GM18858 (cell line): ENCODE data around the gene UBR3.
"Not testable (repeated sequence)": the region's sequence is repeated elsewhere in the genome, so short reads cannot be mapped to it uniquely, and the experiment has no call there.

Source experiments
- ATAC-seq: cut with Tn5 transposase; IDR thresholded peaks from one replicate; pipeline ENCODE4 v1.9.1; 2021; ENCODE audit not compliant: unreplicated experiment

The UBR3 gene

DNA sequence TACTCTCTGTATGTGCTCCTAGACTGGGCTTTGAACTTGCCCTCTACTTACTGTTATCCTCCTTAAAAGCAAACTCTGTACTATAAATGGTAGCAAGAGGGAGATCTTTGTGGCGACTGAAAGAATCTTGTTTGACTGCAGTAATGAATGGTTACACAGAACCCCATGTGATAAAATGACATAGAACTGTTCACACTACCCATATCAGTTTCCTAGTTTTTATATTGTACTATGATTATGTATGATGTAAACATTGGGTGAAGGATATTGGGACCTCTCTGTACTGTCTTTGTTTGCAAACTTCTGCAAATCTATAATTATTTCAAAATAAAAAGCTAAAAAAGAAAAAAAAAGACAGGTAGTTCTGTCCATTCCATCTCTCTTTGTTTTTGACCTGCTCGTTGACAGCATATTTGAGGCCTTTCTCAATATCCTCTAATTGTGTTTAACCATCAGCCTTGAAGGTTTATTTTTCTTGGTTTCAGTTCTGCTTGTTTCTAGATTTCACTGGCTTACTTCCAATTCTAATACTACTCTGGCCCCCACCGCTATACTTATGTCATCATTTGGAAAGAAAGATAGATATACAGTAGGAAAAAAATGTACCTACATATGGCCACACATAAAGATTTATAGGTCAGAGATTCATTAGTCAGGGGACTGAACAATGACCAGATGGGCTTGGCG, 271.5 kb downstream of the UBR3 start:
- ATAC-seq = no peak

DNA sequence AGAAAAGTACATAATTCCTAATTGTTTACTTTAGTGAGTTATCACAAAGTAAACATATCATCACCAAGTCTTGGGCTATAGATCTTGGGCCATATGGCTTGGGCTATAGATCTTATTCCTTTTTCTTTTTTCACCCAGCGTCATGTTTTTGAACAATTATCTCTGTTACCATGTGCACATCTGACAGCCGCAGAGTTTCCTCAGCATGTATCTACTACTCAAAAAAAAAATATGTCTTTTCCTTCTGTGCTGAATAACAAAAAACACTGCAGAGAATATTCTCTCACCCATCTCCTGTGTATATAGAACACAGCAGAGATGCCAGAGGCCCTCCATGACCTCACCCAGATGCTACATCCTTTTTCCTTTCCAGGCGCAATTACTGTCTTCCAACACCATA, 274.5 kb downstream of the UBR3 start:
- no peak for ATAC-seq

DNA sequence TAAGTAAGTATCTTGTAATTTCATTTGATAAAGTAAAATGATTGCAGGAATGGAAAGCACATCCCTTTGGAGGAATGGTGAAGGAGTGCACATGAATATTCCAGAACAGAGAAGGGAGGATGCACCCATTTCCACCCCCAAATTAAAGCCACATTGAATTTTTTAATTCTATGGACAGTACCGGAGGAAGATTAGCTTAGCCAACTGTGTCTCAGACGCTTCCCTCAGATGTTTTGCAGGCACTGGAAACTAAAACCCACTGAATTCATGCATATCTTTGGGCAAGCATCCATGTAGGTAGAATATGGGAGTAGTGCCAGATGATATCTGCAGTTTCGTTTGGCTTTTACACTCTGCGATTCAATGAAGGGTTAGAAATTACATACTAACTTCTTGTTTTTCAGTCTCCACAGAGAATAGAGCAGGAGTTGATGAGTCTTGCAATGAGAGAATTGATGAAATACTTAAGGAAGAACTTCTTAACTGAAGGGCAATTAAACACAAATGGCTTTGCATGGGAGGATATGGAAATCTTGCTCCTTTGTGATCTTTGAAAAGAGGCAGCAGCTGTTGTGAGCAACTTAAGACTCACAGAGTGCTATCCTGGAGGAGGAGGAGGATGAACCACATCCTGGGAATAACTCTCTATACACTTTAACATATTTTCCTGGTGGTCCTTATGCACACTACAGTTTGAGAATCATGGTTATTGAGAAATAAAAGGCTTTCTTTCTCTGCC, 279.0 kb downstream of the UBR3 start:
- ATAC-seq = no peak

DNA sequence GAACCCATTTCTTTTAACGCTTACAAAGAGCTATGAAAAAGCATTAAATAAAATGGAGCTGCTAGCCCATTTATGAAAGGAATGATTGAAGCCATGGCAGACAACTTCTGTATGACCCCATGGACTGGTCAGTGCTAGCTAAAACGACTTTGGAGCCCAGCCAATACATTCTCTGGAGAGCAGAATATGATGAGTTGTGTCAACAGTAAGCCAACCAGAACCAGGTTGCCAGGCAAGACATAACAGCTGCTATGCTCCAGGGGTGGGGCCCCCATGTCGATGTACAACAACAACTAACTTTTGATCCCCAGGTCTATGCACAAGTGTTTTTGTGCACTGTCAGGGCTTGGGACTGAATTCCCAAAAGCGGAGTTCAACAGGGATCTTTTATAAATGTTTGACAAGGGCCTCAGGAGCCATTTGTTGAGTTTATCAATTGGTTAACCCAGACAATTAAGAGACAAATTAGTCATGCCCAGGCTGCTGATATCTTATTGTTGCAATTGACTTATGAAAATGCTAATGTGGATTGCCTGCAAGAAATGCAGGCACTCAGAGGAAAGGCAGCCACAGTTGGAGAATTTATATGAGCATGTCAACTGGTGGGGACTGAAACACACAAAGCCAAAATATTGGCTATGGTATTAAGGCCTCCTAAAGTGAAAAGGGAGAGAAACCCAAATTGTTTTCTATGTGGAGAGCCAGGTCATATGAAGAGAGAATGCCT, 286.1 kb downstream of the UBR3 start:
- ATAC-seq = no peak

DNA sequence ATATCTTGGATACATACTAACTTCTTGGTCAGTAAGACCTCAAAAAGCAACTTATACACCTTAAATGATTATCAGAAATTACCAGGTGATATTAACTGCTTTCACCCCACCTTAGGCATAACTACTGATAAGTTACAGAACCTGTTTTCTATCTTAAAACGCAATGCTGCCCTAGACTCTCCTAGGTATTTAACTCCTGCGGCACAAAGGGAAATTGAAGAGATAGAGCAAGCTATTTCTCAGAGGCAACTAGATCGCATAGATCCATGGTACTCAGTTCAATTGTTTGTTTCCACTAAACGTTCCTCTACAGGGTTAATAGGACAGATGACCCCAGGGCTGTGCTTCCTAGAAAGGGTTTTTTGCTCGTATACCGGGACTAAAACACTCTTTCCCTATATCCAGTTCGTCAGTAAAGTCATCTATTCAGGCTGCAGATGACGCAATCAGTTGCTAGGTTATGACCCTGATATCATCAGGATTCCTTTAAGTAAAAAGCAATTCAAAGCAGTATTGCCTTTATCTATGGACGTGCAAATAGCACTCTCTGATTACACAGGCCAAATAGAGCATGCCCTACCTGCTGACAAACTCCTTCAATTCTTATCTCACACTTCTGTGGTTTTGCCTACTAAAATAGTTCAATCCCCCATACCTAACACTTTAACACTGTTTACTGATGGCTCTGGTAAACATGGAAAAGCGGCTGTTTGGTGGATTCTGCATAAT, 288.4 kb downstream of the UBR3 start:
- ATAC-seq = no peak

DNA sequence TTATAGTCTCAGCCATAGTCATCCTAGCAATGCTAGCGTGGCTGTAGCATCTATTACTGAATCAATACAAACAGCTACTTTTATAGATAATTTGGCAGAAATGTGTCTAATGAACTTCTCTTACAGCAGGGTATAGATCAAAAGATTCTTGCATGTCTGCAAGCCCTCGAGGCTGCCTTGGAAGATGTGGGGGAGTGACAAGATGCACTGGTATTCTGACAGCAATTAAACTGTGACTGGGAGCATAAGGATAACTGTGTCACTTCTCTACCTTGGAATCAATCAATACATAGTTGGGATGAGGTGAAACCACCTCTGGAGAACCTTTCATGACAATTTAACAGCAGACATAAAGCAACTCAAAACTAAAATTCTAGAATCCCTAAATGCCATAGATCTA, 291.4 kb downstream of the UBR3 start:
- no peak for ATAC-seq

DNA sequence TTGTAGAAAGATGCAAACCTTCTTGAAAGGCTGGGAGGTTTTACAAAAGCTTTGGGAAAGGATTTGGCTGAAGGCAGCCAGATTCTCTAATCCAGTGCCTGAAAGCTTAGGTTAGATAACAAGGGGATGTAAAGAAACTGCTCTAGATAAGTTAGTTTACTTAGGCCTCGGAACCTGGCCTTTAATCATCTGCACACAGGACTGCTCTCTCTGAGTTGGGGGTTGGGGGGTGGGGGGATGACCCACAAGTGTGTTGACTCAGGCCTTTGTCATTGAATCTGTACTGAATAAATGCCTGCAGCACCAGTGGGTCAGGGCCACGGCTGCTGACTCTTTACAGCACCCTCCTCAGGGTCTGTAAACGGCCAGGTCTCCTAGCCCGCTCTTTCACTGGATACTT, 292.1 kb downstream of the UBR3 start:
- not testable (repeated sequence) for ATAC-seq

DNA sequence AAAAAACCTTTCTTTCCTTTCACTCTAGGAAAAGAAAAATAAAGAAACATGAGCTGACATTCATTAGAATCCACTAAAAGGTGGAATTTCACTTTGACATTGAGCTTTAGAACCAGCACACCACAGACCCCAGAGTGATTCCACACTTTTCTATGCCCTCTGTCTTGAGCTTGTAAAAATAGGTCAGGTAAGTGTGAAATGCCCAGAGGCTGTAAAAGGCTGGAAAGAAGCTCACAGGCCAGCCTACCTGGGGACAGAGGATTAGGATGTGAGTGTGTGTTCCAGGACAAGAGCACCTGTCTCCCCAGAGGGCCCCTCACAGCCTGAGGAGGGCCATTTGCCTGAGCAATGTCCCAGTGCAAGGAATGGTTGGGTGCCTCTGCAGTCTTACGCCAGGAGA, 294.4 kb downstream of the UBR3 start:
- ATAC-seq = no peak

DNA sequence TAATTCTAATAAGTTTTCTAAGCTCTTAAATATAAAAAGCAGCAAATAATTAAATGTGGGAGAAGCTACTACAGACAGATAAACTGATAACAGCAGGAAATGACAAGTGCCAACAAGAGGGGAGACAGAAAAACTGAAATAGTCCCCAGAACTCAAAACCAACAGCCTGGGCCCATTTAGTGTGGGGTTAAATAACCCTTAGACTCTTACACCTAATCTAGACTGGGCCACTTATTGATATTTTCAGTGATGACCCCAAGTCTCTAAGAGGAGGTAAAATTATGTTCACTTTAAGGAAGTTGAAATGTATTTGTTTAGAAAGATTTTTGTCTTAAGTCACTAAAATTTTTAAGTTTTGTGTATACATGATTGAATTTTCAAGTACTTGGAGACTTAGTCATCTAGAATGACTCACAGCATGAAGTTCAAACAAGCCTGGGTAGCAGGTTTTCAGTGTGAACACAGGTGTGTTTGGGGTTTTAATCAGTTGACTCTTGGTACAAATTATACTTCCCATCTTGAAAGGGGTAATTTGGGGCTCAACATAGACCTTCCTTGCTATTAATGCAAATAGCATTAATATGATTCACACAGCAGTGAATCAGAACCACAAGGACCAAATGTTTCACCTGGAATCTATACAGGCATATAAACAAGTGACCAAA, 295.8 kb downstream of the UBR3 start:
- no peak for ATAC-seq

DNA sequence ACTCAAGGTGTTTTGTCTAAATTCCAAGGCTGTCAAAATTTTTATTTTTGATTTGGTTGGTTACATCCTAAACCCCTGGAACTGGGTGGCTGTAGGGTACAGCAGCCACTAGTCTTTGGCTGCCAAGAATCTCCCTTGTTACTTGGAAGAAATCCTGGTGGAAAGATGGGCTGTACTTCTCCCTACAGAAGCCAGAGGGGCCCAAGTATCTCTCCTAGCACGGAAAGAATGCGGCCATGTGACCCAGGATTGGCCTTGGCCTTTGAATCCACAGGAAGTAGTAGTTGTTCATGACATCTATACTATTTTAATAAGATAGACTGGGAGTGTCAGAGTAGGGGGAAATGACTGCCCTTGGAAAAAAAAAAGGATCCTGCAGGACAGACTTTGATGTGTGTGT, 296.3 kb downstream of the UBR3 start:
- ATAC-seq = no peak

DNA sequence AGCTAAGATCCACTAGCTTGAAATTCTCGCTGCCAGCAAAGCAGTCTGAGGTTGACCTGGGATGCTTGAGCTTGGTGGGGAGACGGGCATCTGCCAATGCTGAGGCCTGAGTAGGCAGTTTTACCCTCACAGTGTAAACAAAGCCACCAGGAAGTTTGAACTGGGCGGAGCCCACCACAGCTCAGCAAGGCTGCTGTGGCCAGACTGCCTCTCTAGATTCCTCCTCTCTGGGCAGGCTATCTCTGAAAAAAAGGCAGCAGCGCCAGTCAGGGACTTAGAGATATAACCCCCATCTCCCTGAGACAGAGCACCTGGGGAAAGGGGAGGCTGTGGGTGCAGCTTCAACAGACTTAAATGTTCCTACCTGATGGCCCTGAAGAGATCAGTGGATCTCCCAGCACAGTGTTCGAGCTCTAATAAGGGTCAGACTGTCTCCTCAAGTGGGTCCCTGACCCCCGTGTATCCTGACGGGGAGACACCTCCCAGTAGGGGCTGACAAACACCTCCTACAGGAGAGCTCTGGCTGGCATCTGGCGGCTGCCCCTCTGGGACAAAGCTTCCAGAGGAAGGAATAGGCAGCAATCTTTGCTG, 299.0 kb downstream of the UBR3 start:
- ATAC-seq = not testable (repeated sequence)
